GM12874 (cell line): ENCODE data around the gene LYPLAL1.

ENCODE experiments used
- TF ChIP-seq, protein P1 (sequence below): IDR thresholded peaks from 2 replicates; pipeline ENCODE4 v1.5.1; 2011; ENCODE audit warnings: low read depth, mild to moderate bottlenecking, control low read depth, low read length, moderate library complexity; ENCODE audit not compliant: insufficient read depth

The LYPLAL1 gene

DNA sequence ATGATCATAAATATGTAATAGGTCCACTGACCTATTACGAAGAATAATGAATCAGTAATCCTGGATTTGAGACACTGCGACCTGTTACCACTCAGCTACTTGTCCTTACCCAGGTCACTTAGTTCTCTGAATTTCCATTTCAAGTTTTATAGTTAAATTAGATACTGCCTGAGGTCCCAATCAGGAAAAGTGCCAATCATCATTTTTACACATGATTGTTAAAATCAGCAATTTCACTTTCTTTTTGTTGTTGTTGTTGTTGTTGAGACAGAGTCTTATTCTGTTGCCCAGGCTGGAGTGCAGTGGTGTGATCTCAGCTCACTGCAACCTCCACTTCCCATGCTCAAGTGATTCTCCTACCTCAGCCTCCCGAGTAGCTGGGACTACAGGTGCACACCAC, 22.8 kb upstream of the LYPLAL1 start:
- TF ChIP-seq, protein P1, sequence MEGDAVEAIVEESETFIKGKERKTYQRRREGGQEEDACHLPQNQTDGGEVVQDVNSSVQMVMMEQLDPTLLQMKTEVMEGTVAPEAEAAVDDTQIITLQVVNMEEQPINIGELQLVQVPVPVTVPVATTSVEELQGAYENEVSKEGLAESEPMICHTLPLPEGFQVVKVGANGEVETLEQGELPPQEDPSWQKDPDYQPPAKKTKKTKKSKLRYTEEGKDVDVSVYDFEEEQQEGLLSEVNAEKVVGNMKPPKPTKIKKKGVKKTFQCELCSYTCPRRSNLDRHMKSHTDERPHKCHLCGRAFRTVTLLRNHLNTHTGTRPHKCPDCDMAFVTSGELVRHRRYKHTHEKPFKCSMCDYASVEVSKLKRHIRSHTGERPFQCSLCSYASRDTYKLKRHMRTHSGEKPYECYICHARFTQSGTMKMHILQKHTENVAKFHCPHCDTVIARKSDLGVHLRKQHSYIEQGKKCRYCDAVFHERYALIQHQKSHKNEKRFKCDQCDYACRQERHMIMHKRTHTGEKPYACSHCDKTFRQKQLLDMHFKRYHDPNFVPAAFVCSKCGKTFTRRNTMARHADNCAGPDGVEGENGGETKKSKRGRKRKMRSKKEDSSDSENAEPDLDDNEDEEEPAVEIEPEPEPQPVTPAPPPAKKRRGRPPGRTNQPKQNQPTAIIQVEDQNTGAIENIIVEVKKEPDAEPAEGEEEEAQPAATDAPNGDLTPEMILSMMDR: no peak

DNA sequence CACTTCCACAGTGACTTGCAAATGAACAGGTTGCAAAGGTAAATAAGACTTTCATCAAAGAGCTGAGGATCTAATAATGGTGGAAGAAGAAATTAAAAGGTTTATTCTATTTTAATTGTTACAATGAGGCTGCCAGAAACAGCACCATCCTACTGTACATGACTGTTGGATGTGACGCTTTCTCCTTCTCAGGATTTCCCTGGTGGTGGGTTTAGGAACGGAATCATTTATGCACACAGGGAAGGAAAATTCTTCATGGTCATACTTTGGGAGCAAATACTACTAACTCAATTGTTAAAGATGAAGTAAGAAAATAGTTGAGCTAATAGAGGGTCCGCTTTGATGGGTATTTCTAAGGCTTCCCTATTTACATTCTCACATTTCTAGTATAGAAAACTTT, 22.2 kb upstream of the LYPLAL1 start:
- TF ChIP-seq, protein P1: no peak

- TF ChIP-seq, protein P1: no peak
These were observed 20.9 kb upstream of the LYPLAL1 start for GRCh38 chr1:219152751-219153150.

DNA sequence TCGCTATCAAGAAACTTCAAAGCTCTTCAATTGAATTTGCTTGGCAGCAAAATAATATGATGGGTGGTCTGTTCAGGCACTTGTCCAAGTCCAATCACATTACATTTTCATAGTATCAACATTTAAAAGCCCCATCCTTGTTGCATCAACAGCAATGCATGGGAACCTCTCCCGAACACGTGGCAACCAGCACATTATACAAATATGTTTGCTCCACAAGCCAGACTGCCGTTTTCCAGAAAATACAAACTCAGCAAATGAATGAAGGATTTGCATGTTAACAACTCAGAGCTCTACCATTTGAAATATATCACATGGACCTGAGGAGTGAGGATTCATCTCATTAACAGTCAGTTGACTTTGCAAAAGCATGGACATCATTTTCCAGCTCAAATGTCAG, 20.0 kb upstream of the LYPLAL1 start:
- TF ChIP-seq, protein P1: no peak

GRCh38 chr1:219155135-219155534, 18.5 kb upstream of the LYPLAL1 start:
- TF ChIP-seq, protein P1: no peak

GRCh38 chr1:219159946-219160645, 13.6 kb upstream of the LYPLAL1 start:
- TF ChIP-seq, protein P1: no peak

- TF ChIP-seq, protein P1: no peak
These were observed 12.7 kb upstream of the LYPLAL1 start for GRCh38 chr1:219160967-219161366.
